Measurements from ENCODE around the gene SCN1A. TPM values are rescaled to one million over a fixed set of nuclear protein-coding genes. Genes with fewer than 3 reads are reported as not detected.

Gene SCN1A
- total RNA-seq, 1 donor from 2014 or later: not detected

DNA sequence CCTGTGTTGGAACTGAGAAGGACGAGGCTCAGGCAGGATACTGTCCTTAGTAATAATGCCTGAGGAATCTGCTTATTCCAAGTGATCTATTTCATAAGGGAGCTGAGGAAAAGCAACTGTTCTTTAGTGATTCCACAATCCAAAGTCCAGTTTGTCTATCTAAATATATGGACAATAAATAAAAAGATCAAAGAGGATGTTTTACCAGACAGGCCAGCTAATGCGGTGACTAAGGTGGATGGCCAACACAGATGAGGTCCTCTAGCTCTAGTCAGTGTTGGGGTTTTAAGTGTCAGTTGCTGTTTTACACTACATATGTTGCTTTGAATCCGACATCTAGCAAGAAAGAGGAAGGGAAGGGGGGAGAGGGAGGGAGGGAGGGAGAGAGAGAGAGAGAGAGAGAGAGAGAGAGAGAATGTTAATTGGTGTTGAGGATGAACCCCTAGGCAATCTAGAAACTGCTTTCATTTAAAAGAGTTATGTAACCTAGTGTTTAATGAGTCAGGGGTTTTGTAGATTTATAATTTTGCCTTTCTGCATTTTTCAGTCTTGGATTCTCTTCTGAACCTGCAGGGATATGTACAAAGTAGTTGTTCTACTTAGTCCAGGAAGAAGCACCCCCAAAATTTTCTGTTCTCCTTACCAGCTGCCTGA is 27.0 kb upstream of the SCN1A start:
- ChIA-PET CTCF (no interaction called here), POLR2A (no interaction called here)
- no peak for TF ChIP-seq CTCF (IDR thresholded peaks at IDR 0.05)
- intact Hi-C loops (cut with micrococcal nuclease): no loop called here
- H3K4me3 Mint-ChIP-seq: no peak overlapping the region
- ATAC-seq (ENCODE audit: low read depth) (no peak), DNase-seq (no peak)
- peaks cover 3% of the 10 kb centered on the region for H3K27me3 Mint-ChIP-seq
- H3K36me3 Mint-ChIP-seq (ENCODE audit: low read depth): no peaks in the 10 kb centered on the region
- H3K4me1 Mint-ChIP-seq: no peaks in the 10 kb centered on the region
- no peaks in the 10 kb centered on the region for H3K9me3 Mint-ChIP-seq
- H3K27ac Mint-ChIP-seq: no peak overlapping the region

- DNase-seq (no peak), ATAC-seq (ENCODE audit: low read depth) (no peak)
- CTCF ChIA-PET: no interaction called here
- intact Hi-C loops (cut with micrococcal nuclease): no loop called here
- H3K27ac Mint-ChIP-seq: no peak overlapping the region
- no peaks in the 10 kb centered on the region for H3K9me3 Mint-ChIP-seq
- H3K4me1 Mint-ChIP-seq: no peaks in the 10 kb centered on the region
- TF ChIP-seq CTCF (IDR thresholded peaks at IDR 0.05): no peak
- H3K27me3 Mint-ChIP-seq: no peaks in the 10 kb centered on the region
- H3K4me3 Mint-ChIP-seq: no peak overlapping the region
- H3K36me3 Mint-ChIP-seq (ENCODE audit: low read depth): no peaks in the 10 kb centered on the region
- POLR2A ChIA-PET: no interaction called here
These were observed 24.2 kb upstream of the SCN1A start for GRCh38 chr2:166152064-166152463.

GRCh38 chr2:166148500-166149400 is 20.9 kb upstream of the SCN1A start:
- H3K9me3 Mint-ChIP-seq: no peaks in the 10 kb centered on the region
- ATAC-seq (ENCODE audit: low read depth) (no peak), DNase-seq (no peak)
- no peaks in the 10 kb centered on the region for H3K4me1 Mint-ChIP-seq
- H3K4me3 Mint-ChIP-seq: no peak overlapping the region
- POLR2A ChIA-PET: no interaction called here
- H3K36me3 Mint-ChIP-seq (ENCODE audit: low read depth): no peaks in the 10 kb centered on the region
- H3K27me3 Mint-ChIP-seq: no peaks in the 10 kb centered on the region
- no peak for TF ChIP-seq CTCF (IDR thresholded peaks at IDR 0.05)
- no peak overlapping the region for H3K27ac Mint-ChIP-seq
- intact Hi-C loops (cut with micrococcal nuclease): no loop called here
- CTCF ChIA-PET: no interaction called here

DNA sequence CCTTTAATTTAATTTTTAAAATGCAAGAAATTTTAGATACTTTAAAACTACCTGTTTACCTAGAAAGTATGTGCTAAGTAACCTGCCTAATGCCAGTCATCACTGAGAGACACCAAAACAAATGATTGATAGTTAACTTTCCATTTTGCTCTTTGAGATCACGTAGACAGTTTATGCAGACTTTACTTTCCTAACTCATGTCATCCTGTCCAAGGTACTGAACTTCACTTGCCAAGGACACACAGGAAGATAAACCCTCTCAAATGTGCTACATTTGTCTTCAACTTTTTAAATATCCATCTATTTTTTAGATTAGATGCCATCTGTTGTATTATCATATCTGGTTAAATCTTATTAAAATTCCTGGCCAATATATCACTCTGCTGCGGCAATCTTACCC is 20.1 kb upstream of the SCN1A start:
- DNase-seq: no peak
- ChIA-PET CTCF (no interaction called here), POLR2A (no interaction called here)
- H3K27ac Mint-ChIP-seq: no peak overlapping the region
- H3K9me3 Mint-ChIP-seq: no peaks in the 10 kb centered on the region
- no peak for ATAC-seq (ENCODE audit: low read depth)
- H3K4me1 Mint-ChIP-seq: no peaks in the 10 kb centered on the region
- TF ChIP-seq CTCF (IDR thresholded peaks at IDR 0.05): no peak
- no peaks in the 10 kb centered on the region for H3K36me3 Mint-ChIP-seq (ENCODE audit: low read depth)
- no peak overlapping the region for H3K4me3 Mint-ChIP-seq
- H3K27me3 Mint-ChIP-seq: no peaks in the 10 kb centered on the region
- intact Hi-C loops (cut with micrococcal nuclease): no loop called here

DNA sequence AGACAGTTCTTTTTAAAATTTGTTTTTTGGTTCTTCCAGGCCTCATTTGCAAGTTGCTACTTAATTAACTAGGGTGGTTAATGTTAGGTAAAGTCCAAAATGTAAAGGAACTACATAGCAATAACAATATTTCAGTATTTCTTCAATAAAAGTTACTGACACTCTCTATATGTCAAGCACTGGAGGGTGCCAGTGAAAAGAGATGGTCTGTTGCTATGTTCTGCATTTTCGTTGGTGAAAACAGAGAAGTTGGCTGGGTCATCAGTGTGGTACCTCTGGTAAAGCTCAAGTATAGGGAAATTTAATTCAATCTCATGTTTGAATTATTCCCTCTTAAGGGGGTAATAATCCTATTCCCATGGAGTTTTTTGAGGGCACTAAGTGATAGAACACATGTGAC is 16.3 kb upstream of the SCN1A start:
- no peak for TF ChIP-seq CTCF (IDR thresholded peaks at IDR 0.05)
- DNase-seq (no peak), ATAC-seq (ENCODE audit: low read depth) (no peak)
- ChIA-PET POLR2A (no interaction called here), CTCF (no interaction called here)
- no peak overlapping the region for H3K27ac Mint-ChIP-seq
- H3K27me3 Mint-ChIP-seq: no peaks in the 10 kb centered on the region
- H3K9me3 Mint-ChIP-seq: peaks cover 3% of the 10 kb centered on the region
- intact Hi-C loops (cut with micrococcal nuclease): no loop called here
- H3K4me1 Mint-ChIP-seq: no peaks in the 10 kb centered on the region
- no peaks in the 10 kb centered on the region for H3K36me3 Mint-ChIP-seq (ENCODE audit: low read depth)
- H3K4me3 Mint-ChIP-seq: no peak overlapping the region

Data from activated B cell treated with CpG ODN at 0.5 μM for 24 hours (primary cell).